ENCODE results near the gene LUC7L3. TPM values are rescaled to one million over a fixed set of nuclear protein-coding genes. Genes with fewer than 3 reads are reported as not detected.
A peak's percentile ranks its signal among the peaks of the same experiment; 100 is the strongest.

The LUC7L3 gene
- total and polyA plus RNA-seq, 2 of the 13 experiments (the other 11 are each of a cell fraction or from before 2014, with no cell fraction given): 108 to 120 TPM

- TF ChIP-seq ZNF839 (CRISPR knock-in tag; IDR thresholded peaks at IDR 0.05; ENCODE audit: borderline replicate concordance): 0 out of 2 replicates have a peak, but pooled peaks have one; percentile 92
- TF ChIP-seq ZBTB14 (CRISPR knock-in tag; IDR thresholded peaks at IDR 0.05): peak; percentile 60; the same call in 1 of the 2 replicates
- TF ChIP-seq RFXANK (CRISPR knock-in tag; IDR thresholded peaks at IDR 0.05): no peak; the same call in 1 of the 2 replicates
- no peak for TF ChIP-seq IRF9 (CRISPR knock-in tag; IDR thresholded peaks at IDR 0.05; ENCODE audit: borderline replicate concordance)
- no peak for TF ChIP-seq ZNF75D (CRISPR knock-in tag; IDR thresholded peaks at IDR 0.05; ENCODE audit: borderline replicate concordance)
- TF ChIP-seq MXI1 (IDR thresholded peaks at IDR 0.05; ENCODE audit: borderline replicate concordance, low read depth, low read length): peak; percentile 83
- TF ChIP-seq HNF1A (IDR thresholded peaks at IDR 0.05; ENCODE audit: low read depth): 0 out of 2 replicates have a peak, but pooled peaks have one; percentile 17
- TF ChIP-seq HNF1A (CRISPR knock-in tag; IDR thresholded peaks at IDR 0.05; ENCODE audit: borderline replicate concordance): peak; percentile 61; the same call in 1 of the 2 replicates
- TF ChIP-seq SRSF4 (IDR thresholded peaks at IDR 0.05; ENCODE audit: low read depth, low read length, poor library complexity, severe bottlenecking): no peak
- peak; percentile 57 for TF ChIP-seq CEBPB (IDR thresholded peaks at IDR 0.05; ENCODE audit: borderline replicate concordance, low read depth, low read length)
- TF ChIP-seq ATAD3A (CRISPR knock-in tag; IDR thresholded peaks at IDR 0.05): no peak
- 0 out of 2 replicates have a peak, but pooled peaks have one; percentile 35 for TF ChIP-seq ZNF296 (CRISPR knock-in tag; conservative IDR thresholded peaks at IDR 0.05)
- peak; percentile 88 for TF ChIP-seq MTF1 (CRISPR knock-in tag; IDR thresholded peaks at IDR 0.05)
- peak; percentile 94 for TF ChIP-seq CHCHD3 (CRISPR knock-in tag; IDR thresholded peaks at IDR 0.05)
- no peak for TF ChIP-seq ZNF446 (CRISPR knock-in tag; IDR thresholded peaks at IDR 0.05)
- TF ChIP-seq SRSF9 (IDR thresholded peaks at IDR 0.05; ENCODE audit: borderline replicate concordance, insufficient read depth, low read depth, low read length, poor library complexity, severe bottlenecking): no peak
These were observed 11.9 kb upstream of the LUC7L3 start, which contains the start of gene ANKRD40 (continued) for GRCh38 chr17:50707289-50708049.
